HG03460 (cell line): ENCODE data around the gene CUX1.

Experiments used
- ATAC-seq: cut with Tn5 transposase; IDR thresholded peaks from one replicate; pipeline ENCODE4 v1.9.1; 2021; ENCODE audit not compliant: unreplicated experiment

Gene CUX1

GRCh38 chr7:101933688-101934121 lies 116.3 kb downstream of the CUX1 start:
- ATAC-seq: no peak

DNA sequence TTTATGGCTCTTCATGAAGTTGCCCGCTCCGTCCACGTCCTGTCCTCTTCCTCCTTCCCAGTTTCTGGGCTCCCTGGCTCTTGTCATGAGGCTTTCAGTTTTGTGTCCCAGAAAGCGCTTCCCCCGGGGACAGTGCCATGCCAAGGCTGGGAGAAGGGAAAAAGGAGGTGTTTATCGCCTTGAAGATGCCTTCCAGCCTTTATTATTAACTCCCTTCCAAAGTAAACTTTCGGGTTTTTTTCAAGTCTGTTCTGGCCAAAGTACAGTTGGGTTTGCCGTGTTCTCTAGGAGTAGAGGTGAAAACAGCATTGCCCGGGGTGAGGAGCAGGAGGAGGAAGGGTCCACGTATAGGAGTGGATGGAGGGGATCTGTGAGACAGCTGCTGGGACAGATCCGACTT lies 117.2 kb downstream of the CUX1 start:
- no peak for ATAC-seq

DNA sequence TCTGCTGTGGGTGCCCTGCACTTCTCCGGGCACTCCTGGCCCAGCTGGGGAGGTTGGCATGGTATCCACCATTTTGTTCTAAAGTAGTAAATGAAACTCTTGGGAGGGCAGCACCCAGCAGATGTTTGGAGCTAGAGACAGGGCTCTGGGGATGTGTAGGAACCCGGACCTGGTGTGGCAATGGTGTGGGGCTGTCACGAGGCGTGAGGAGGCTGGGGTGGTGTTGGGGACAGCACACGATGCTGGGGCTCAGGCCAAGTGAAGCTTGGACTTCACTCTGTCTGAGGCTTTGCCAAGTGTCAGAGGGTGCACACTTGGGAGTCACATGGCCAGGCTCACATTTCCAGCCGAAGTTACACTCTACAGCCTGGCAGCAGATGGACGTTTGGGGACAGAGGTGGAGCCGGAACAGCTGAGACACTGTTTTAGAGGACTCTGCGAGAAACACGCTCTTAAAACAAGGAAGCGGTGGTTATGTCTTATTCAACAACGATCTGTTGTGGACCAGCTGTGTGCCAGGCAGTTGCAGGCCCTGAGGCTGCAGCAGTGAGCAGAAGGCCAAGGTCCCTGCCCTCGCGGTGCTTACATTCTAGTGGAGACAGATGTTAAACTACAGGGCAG lies 118.2 kb downstream of the CUX1 start:
- no peak for ATAC-seq

- ATAC-seq: no peak
These were observed 118.8 kb downstream of the CUX1 start for GRCh38 chr7:101936223-101936610.

DNA sequence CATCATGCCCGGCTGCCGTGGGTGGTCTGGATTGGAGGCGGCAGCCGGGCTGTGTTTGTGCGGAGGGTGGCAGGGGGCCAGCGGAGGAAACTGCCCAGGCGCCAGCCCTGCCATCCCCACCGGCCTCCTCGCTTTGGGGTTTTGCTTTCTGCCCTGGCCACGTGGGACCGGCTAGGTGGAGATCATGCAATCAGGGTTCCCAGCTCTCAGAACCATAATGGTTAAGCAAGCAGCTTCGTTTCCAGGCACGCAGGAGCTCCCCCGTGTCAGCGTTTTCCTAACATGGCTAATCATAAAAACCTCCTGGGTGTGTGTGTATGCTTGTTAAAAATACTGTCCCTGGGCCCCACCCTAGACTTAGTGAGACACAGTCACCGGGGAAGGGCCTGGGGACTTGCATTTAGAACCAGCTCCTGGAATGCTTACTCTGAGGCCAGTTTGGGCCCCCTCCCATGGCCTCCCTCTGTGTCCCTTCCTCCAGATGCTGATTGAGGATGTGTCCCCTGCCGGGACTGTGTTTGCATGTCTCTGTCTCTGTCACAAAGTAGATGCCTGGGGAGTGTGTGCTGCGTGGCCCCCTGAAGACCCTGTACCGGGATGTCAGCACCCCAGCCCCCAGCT lies 119.3 kb downstream of the CUX1 start:
- ATAC-seq: no peak

- no peak for ATAC-seq
These were observed 120.5 kb downstream of the CUX1 start for GRCh38 chr7:101937717-101938514.

DNA sequence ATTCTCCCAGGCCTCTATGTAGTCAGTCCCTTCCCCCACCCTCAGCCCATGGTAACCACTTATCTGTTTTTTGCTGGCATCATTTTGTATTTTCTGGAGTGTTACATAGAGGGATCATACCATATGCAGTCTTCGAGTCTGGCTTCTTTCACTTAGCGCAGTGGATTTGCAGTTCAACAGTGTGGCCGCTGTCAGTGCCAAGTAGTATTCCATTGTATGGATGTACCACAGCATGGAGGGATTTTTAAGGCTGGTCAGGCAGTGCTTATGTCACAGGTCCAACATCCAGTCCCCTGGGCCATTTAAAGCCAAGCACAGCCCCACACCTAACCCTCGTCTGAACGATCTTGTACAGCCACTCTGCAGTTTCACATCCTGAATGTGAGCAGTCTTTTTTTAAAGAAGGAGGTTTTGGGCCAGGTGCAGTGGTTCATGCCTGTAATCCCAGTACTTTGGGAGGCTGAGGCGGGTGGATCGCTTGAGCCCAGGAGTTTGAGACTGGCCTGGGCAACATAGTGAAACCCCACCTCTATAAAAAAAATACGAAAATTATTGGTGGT lies 121.8 kb downstream of the CUX1 start:
- no peak for ATAC-seq

- no peak for ATAC-seq
These were observed 122.7 kb downstream of the CUX1 start for GRCh38 chr7:101940151-101940550.

DNA sequence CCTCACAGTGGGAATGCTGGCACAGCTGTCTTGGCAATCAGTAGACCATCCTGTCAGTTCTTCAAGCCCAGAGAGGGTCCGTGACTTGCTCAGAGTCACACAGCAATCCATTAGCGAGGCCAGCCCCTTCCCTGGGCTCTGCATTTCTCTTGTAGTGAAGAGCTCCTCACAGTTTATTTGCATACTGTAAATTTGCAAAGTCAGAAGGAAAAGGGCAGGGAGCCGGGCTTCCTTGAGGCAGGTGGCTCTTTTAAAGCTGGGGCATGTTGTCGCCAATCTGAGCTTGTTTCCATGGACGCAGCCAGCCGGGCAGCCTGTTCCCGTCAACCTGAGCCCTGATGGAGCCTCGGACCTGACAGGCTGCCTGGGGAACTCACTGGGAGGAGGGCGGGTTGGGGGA lies 123.4 kb downstream of the CUX1 start:
- no peak for ATAC-seq

GRCh38 chr7:101941481-101942383 lies 124.3 kb downstream of the CUX1 start:
- ATAC-seq: no peak

GRCh38 chr7:101942603-101943210 lies 125.3 kb downstream of the CUX1 start:
- ATAC-seq: no peak

- no peak for ATAC-seq
These were observed 125.9 kb downstream of the CUX1 start for GRCh38 chr7:101943306-101943705.

DNA sequence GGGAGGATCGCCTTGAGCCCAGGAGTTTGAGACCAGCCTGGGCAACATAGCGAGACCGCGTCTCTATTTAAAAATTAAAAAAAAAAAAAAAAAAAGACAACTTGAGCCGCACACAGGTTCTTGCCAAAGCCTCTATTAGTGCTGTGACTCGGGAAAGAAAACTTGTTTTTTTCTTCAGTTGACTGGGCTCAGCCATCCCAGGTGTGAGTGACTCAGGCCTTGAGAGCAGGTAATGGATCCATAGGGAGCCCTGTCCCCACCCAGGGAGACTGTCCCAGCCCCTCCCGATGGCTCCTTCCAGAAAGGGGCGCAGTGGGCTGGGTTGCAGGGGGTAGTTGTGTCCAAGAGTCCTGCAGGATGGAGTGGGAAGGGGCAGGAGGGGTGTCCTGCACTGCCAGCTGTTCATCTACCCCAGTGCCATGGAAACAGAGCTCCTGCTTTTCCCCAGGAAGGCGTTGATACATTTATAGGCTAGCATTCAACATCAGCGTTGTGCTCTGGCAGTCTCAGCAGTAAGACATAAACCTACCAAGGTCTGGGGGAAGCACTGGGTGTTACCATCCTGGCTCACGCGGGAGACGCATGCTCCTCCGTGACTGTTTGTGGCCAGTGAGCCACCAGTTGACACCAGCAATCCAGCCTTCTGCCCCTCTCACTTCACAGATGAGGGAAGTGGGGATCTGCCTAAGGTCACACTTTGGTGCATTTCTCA lies 126.6 kb downstream of the CUX1 start:
- no peak for ATAC-seq

DNA sequence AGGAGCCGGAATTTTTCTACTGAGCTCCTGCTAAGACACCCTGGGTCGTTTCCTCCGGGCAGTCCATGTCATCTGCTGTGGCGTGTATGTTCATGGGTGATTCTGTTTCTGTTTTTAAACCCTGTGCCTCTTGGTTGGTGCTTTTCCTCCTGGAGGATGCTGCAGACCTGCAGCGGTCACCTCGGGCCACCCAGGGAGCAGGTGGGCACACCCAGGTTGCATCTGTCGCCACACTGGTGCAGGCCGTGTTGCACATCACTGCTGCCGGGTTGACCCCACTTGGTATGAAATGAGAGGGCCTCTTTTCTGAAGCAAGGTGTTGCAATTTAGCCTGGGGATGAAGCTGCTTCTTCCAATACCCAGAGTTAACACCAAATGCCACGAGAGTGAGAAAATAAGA lies 127.2 kb downstream of the CUX1 start:
- no peak for ATAC-seq

DNA sequence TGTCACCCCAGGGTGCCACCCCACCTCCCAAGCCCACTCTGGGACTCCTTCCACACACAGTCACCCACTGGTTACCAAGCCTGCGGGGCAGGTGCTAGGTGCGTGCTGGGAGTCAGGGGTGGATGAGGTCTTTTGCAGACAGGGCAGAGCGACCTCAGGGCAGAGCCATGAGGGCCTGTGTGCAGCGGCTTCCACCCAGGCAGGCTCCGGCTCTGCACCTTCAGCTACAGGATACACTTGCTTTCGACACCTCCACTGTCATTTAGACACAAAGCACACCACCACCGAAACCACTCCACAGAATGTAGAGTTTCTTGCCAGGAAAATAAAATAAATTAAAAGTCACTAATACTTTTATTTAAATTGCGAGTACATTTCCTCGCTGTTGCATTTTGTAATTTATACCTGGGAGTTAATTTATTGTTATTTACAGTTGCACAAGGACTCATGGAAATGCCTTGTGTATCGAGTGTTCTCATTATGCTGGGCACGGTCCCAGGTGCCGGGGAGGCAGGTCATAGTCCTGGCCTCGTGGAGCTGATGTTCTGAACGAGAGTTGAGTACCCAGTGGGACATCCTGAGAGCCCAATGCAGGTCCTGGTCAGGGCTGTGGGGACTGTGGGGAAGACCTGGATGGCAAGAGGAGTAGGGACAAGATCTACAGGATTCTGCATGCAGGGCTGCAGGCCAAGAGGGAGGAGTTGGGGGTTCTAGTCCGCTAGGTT lies 127.8 kb downstream of the CUX1 start:
- ATAC-seq: no peak

GRCh38 chr7:101947899-101948298 lies 130.5 kb downstream of the CUX1 start:
- ATAC-seq: no peak

- ATAC-seq: no peak
These were observed 131.2 kb downstream of the CUX1 start for GRCh38 chr7:101948650-101949049.

DNA sequence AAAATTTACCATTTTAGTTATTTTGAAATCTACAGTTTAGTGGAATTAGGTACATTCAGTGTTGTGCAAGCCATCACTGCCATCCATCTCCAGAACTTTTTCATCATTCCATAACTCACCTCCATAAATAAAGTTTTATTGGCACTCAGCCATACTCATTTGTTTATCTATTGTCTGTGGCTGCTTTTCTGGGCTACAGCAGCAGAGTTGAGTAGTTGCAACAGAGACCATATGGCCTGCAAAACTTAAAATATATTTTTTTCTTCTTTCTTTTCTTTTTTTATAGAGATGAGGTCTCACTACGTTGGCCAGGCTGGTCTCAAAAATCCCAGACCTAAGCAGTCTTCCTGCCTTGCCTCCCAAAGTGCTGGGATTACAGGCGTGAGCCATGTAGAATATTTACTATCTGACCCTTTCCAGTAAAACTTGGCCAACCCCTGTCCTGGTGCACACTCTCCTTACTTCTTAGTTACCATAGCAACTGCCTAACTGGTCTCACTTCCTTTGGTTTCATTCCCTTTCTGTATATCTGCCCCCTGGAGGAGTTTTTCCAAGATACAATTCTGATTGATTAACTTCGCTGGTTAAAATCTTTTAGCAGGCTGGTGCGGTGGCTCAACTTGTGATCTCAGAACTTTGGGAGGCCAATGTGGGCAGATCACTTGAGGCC lies 133.2 kb downstream of the CUX1 start:
- no peak for ATAC-seq

- no peak for ATAC-seq
These were observed 134.3 kb downstream of the CUX1 start for GRCh38 chr7:101951757-101952156.
